GM18873 (cell line): ENCODE results near the gene EPHA3.

ENCODE experiments used
- ATAC-seq: cut with Tn5 transposase; IDR thresholded peaks from one replicate; pipeline ENCODE4 v1.9.1; 2021; ENCODE audit warnings: mild to moderate bottlenecking, moderate library complexity, moderate number of reproducible peaks; ENCODE audit not compliant: unreplicated experiment, low FRiP score

Gene EPHA3

GRCh38 chr3:89223188-89223587, 115.8 kb downstream of the EPHA3 start:
- ATAC-seq, result no peak

- ATAC-seq, result no peak
Measured at GRCh38 chr3:89227218-89227617, 119.8 kb downstream of the EPHA3 start.

GRCh38 chr3:89227634-89228033, 120.2 kb downstream of the EPHA3 start:
- ATAC-seq, result no peak

GRCh38 chr3:89232155-89232554, 124.7 kb downstream of the EPHA3 start:
- no peak for ATAC-seq

GRCh38 chr3:89234620-89235019, 127.2 kb downstream of the EPHA3 start:
- no peak for ATAC-seq

GRCh38 chr3:89238846-89239245, 131.4 kb downstream of the EPHA3 start:
- ATAC-seq, result no peak

GRCh38 chr3:89239774-89240173, 132.4 kb downstream of the EPHA3 start:
- ATAC-seq, result no peak

GRCh38 chr3:89245612-89246011, 138.2 kb downstream of the EPHA3 start:
- ATAC-seq, result no peak

GRCh38 chr3:89246326-89246725, 138.9 kb downstream of the EPHA3 start:
- ATAC-seq, result no peak

- ATAC-seq, result no peak
Measured at GRCh38 chr3:89250742-89251141, 143.3 kb downstream of the EPHA3 start.

- ATAC-seq, result no peak
Measured at GRCh38 chr3:89252016-89252415, 144.6 kb downstream of the EPHA3 start.

- no peak for ATAC-seq
Measured at GRCh38 chr3:89252860-89253259, 145.4 kb downstream of the EPHA3 start.

- ATAC-seq, result no peak
Measured at GRCh38 chr3:89256395-89256794, 149.0 kb downstream of the EPHA3 start.

GRCh38 chr3:89256882-89257281, 149.5 kb downstream of the EPHA3 start:
- ATAC-seq, result no peak

- ATAC-seq, result no peak
Measured at GRCh38 chr3:89260721-89261120, 153.3 kb downstream of the EPHA3 start.

- no peak for ATAC-seq
Measured at GRCh38 chr3:89261673-89262072, 154.3 kb downstream of the EPHA3 start.

GRCh38 chr3:89262309-89262929, 155.0 kb downstream of the EPHA3 start:
- no peak for ATAC-seq

GRCh38 chr3:89264037-89264560, 156.7 kb downstream of the EPHA3 start:
- no peak for ATAC-seq

GRCh38 chr3:89266074-89266473, 158.7 kb downstream of the EPHA3 start:
- ATAC-seq, result no peak

GRCh38 chr3:89268059-89268458, 160.6 kb downstream of the EPHA3 start:
- no peak for ATAC-seq

- no peak for ATAC-seq
Measured at GRCh38 chr3:89270201-89270600, 162.8 kb downstream of the EPHA3 start.

- no peak for ATAC-seq
Measured at GRCh38 chr3:89275001-89275400, 167.6 kb downstream of the EPHA3 start.

- no peak for ATAC-seq
Measured at GRCh38 chr3:89276116-89276515, 168.7 kb downstream of the EPHA3 start.
